SJCRH30 (cell line): ENCODE data around the gene MT1B. TPM values are rescaled to one million over a fixed set of nuclear protein-coding genes. Genes with fewer than 3 reads are reported as not detected.

ENCODE experiments used
- DNase-seq, 2 experiments: peaks; one replicate each; pipeline ENCODE4 v3.0.0-alpha.2; 2015 to 2020
- H3K27ac ChIP-seq: fragments of 250-450 bp; sonication (Bioruptor Pico); 2 replicates; pipeline ENCODE4 v1.5.1; 2020; ENCODE audit warnings: mild to moderate bottlenecking, moderate library complexity
- H3K27me3 ChIP-seq: fragments of 250-450 bp; sonication (Bioruptor Pico); 2 replicates; pipeline ENCODE4 v1.5.1; 2020; ENCODE audit warnings: mild to moderate bottlenecking, moderate library complexity
- H3K36me3 ChIP-seq: fragments of 250-450 bp; sonication (Bioruptor Pico); 2 replicates; pipeline ENCODE4 v1.5.1; 2020; ENCODE audit warnings: mild to moderate bottlenecking, moderate library complexity
- H3K4me1 ChIP-seq: fragments of 250-450 bp; sonication (Bioruptor Pico); 2 replicates; pipeline ENCODE4 v1.5.1; 2020; ENCODE audit warnings: mild to moderate bottlenecking, moderate library complexity
- H3K4me3 ChIP-seq: fragments of 250-450 bp; sonication (Bioruptor Pico); 2 replicates; pipeline ENCODE4 v1.5.1; 2020; ENCODE audit warnings: mild to moderate bottlenecking, moderate library complexity
- H3K9me3 ChIP-seq: fragments of 250-450 bp; sonication (Bioruptor Pico); replicated peaks from 2 replicates; pipeline ENCODE4 v1.5.1; 2020; ENCODE audit warnings: mild to moderate bottlenecking, moderate library complexity
- total RNA-seq: library from RNA; depleted of rRNA; stranded (reverse); fragments of >200 nt; shearing (Covaris generic); gene quantifications from 2 replicates; pipeline ENCODE4 v1.2.3, GENCODE V29; 2014

Gene MT1B
- total RNA-seq, 1 experiment from 2014 or later, result not detected

- Histone ChIP-seq H3K27ac (no peak overlapping the region), H3K4me1 (no peaks in the 10 kb centered on the region), H3K27me3 (peaks cover 8% of the 10 kb centered on the region), H3K36me3 (no peaks in the 10 kb centered on the region), H3K4me3 (no peak overlapping the region), H3K9me3 (no peaks in the 10 kb centered on the region)
- no peak for DNase-seq
Observed at GRCh38 chr16:56640076-56640475, 11.6 kb upstream of the MT1B start.

DNA sequence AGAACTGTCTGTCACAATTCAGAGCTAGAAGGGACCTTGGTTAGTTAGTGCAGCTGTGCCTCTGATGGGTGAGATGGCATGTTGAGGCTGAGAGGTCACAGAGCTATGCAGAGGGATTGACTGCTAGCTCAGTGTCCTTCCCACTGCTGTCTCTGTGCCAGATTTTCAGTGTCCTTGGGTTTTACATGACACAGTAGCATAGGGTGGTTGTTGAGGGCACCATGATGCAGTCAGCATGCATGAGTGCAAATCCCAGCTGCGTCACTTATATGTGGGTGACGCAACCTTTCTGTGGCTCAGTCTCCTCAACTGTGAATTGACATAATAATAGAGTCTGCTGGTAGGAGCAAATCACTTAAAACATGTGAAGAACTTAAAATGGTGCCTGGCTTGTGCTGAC, 10.5 kb upstream of the MT1B start:
- DNase-seq, result no peak
- H3K36me3 ChIP-seq, result no peaks in the 10 kb centered on the region
- peaks cover 15% of the 10 kb centered on the region for H3K27me3 ChIP-seq

DNA sequence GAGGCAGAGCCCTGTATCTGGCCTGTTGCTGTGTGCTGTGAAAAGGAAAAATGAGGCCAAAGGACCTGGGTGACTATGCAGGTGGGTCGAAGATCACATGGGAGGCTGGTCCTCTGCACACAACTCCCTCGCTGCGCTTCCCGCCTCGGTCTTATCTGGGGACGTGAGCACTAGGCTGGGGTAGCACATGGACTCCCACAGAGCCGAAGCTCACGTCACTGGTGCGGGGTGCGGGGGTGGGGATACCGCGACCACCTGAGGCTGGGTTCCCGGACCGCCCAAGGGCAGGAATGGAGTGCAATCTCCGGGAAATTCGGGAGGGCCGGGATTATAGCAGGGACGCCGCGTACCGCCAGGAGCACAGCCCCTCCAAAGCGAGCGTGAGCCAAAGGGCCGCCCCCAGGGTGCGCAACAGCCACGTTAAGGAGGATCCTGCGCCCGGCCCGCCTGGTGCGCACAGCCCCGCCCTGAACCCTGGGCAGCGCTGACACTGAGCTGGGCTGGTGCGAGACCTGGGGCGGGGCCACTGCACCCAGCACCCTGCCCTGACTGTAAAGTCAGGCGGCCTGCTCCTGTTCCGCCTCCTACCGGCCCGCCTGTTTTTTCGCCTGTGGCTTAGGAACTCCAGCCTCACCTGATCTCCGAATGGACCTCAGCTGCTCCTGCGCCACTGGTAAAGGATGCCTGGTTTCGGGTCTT, 8.5 kb upstream of the MT1B start:
- H3K9me3 ChIP-seq, result no peaks in the 10 kb centered on the region
- no peak overlapping the region for H3K27ac ChIP-seq
- no peaks in the 10 kb centered on the region for H3K36me3 ChIP-seq
- no peak for DNase-seq
- no peak overlapping the region for H3K4me3 ChIP-seq
- H3K27me3 ChIP-seq, result peaks cover 28% of the 10 kb centered on the region
- no peaks in the 10 kb centered on the region for H3K4me1 ChIP-seq

More for the DNA sequence above, 10.5 kb upstream of the MT1B start:
- Histone ChIP-seq H3K27ac (no peak overlapping the region), H3K4me3 (no peak overlapping the region), H3K9me3 (no peaks in the 10 kb centered on the region), H3K4me1 (no peaks in the 10 kb centered on the region)

GRCh38 chr16:56643833-56644232, 7.9 kb upstream of the MT1B start:
- Histone ChIP-seq H3K36me3 (no peaks in the 10 kb centered on the region), H3K4me3 (no peak overlapping the region), H3K4me1 (no peaks in the 10 kb centered on the region), H3K27ac (no peak overlapping the region), H3K9me3 (no peaks in the 10 kb centered on the region), H3K27me3 (peaks cover 24% of the 10 kb centered on the region)
- DNase-seq, result no peak

- no peaks in the 10 kb centered on the region for H3K9me3 ChIP-seq
- no peak overlapping the region for H3K4me3 ChIP-seq
- no peaks in the 10 kb centered on the region for H3K4me1 ChIP-seq
- no peak for DNase-seq
- no peak overlapping the region for H3K27ac ChIP-seq
- H3K27me3 ChIP-seq, result peaks cover 24% of the 10 kb centered on the region
- no peaks in the 10 kb centered on the region; the same call in 1 of the 2 replicates for H3K36me3 ChIP-seq
Observed at GRCh38 chr16:56645311-56645710, 6.4 kb upstream of the MT1B start.

- Histone ChIP-seq H3K27me3 (peaks cover 25% of the 10 kb centered on the region), H3K36me3 (no peaks in the 10 kb centered on the region; the same call in 1 of the 2 replicates), H3K4me3 (no peak overlapping the region), H3K4me1 (no peaks in the 10 kb centered on the region), H3K9me3 (no peaks in the 10 kb centered on the region), H3K27ac (no peak overlapping the region)
- no peak for DNase-seq
Observed at GRCh38 chr16:56645838-56646237, 5.8 kb upstream of the MT1B start.

GRCh38 chr16:56647641-56648431, 3.9 kb upstream of the MT1B start:
- no peaks in the 10 kb centered on the region for H3K4me1 ChIP-seq
- peaks cover 42% of the 10 kb centered on the region for H3K27me3 ChIP-seq
- H3K9me3 ChIP-seq, result no peaks in the 10 kb centered on the region
- DNase-seq, result no peak
- H3K36me3 ChIP-seq, result no peaks in the 10 kb centered on the region; the same call in 1 of the 2 replicates
- no peak overlapping the region for H3K27ac ChIP-seq
- no peak overlapping the region for H3K4me3 ChIP-seq

DNA sequence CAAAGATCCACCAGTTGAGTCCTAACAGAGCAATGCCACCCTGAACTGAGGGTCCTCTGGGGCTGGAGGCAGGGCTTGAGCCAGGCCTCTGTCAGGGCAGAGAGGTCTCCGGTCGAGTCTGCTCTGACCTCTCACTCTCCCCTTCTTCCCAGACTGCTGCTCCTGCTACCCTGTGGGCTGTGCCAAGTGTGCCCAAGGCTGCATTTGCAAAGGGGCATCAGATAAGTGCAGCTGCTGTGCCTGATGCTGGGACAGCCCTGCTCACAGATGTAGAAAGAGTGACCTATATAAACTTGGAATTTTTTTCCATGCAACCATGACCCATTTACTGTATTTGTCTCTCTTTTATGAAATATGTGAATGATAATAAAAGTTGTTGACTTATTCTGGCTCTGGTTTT, 2.4 kb upstream of the MT1B start:
- no peaks in the 10 kb centered on the region; the same call in 1 of the 2 replicates for H3K36me3 ChIP-seq
- H3K9me3 ChIP-seq, result no peaks in the 10 kb centered on the region
- no peaks in the 10 kb centered on the region for H3K4me1 ChIP-seq
- DNase-seq, result no peak
- no peak overlapping the region for H3K4me3 ChIP-seq
- peaks cover 50% of the 10 kb centered on the region for H3K27me3 ChIP-seq
- no peak overlapping the region for H3K27ac ChIP-seq

GRCh38 chr16:56649820-56650219, 1.9 kb upstream of the MT1B start:
- H3K27me3 ChIP-seq, result peaks cover 52% of the 10 kb centered on the region

DNA sequence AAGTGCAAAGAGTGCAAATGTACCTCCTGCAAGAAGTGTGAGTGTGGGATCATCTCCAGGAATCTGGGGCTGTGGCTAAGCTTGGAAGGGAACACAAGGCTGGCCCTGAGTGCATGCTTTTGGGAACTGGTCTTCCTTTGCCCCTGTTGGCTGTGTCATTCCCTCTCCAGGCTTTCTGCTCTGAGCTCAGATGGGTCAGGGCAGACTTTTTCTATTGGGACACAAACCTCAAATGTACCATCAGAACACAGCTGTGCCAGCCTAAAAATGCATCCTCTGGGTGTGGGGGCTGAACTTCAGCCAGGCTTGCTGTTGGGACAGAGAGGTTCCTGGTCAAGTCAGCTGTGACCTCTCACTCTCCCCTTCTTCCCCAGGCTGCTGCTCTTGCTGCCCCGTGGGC, 914 bp downstream of the MT1B start:
- no peaks in the 10 kb centered on the region for H3K9me3 ChIP-seq
- no peak overlapping the region for H3K4me3 ChIP-seq
- H3K36me3 ChIP-seq, result no peaks in the 10 kb centered on the region; the same call in 1 of the 2 replicates
- DNase-seq, result no peak
- no peak overlapping the region for H3K27ac ChIP-seq
- H3K4me1 ChIP-seq, result no peaks in the 10 kb centered on the region
- peaks cover 36% of the 10 kb centered on the region for H3K27me3 ChIP-seq

More at GRCh38 chr16:56649820-56650219, 1.9 kb upstream of the MT1B start:
- Histone ChIP-seq H3K4me1 (no peaks in the 10 kb centered on the region), H3K27ac (no peak overlapping the region), H3K9me3 (no peaks in the 10 kb centered on the region), H3K4me3 (no peak overlapping the region), H3K36me3 (no peaks in the 10 kb centered on the region; the same call in 1 of the 2 replicates)
- DNase-seq, result no peak

GRCh38 chr16:56653218-56653617, 1.5 kb downstream of the MT1B start:
- H3K27ac ChIP-seq, result no peak overlapping the region
- no peaks in the 10 kb centered on the region; the same call in 1 of the 2 replicates for H3K36me3 ChIP-seq
- H3K9me3 ChIP-seq, result no peaks in the 10 kb centered on the region
- H3K4me1 ChIP-seq, result no peaks in the 10 kb centered on the region
- H3K27me3 ChIP-seq, result peaks cover 36% of the 10 kb centered on the region
- no peak overlapping the region for H3K4me3 ChIP-seq
- DNase-seq, result no peak

DNA sequence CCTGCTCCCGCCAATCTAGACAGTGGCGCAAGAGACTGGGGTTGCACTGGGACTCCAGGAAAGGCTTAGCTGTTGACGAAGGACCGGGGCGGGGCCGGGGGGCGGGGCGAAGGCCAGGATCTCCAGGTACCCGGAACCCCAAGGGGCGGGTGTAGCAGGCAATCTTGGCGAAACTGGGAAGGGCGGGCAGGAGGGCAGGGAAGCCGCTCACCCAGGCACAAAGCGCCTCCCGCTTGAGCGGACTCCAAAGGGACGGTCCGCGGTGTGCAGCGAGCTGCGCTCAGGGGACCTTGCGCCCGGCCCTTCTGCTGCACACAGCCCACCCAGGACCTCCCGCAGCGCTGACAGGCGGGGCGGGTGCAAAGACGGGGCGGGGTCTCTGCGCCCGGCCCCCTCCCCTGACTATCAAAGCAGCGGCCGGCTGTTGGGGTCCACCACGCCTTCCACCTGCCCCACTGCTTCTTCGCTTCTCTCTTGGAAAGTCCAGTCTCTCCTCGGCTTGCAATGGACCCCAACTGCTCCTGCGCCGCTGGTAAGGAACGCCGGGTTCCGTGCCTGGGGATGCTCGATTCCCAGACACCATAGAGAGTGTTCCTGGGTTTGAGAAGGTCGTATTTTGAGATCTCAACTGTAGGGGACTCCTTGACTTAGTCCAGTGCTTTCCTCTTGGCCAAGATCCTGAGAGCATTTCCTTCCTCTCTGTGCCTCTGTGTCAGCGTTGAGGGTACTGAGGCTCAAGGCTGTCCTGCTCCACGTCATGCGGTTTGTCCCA, 6.1 kb downstream of the MT1B start, which contains the start of gene MT1F:
Gene MT1F (plus strand): TSS at position 405 of the 772 bp plus-strand sequence. CDS start 100 bp downstream, at position 505.
- DNase-seq, result no peak
- Histone ChIP-seq H3K27ac (no peak within 1 kb of the TSS), H3K9me3 (no peaks in the 10 kb centered on the region), H3K4me1 (no peaks in the 10 kb centered on the region), H3K27me3 (peaks cover 31% of the 10 kb centered on the region), H3K4me3 (no peak within 1 kb of the TSS), H3K36me3 (no peaks in the 10 kb centered on the region)

GRCh38 chr16:56658327-56658875, 6.7 kb downstream of the MT1B start:
- Histone ChIP-seq H3K27me3 (peaks cover 25% of the 10 kb centered on the region), H3K9me3 (no peaks in the 10 kb centered on the region)
- DNase-seq, result no peak

More at GRCh38 chr16:56658327-56658875, 6.7 kb downstream of the MT1B start:
- Histone ChIP-seq H3K4me3 (no peak overlapping the region), H3K36me3 (no peaks in the 10 kb centered on the region), H3K4me1 (no peaks in the 10 kb centered on the region), H3K27ac (no peak overlapping the region)
